Tibial nerve (tissue), 4 donors: Measurements from ENCODE around the gene TEKT1. TPM values are rescaled to one million over a fixed set of nuclear protein-coding genes. Genes with fewer than 3 reads are reported as not detected.
"Not testable (repeated sequence)": the region's sequence is repeated elsewhere in the genome, so short reads cannot be mapped to it uniquely, and the experiment has no call there.

Experiments
- DNase-seq, 2 donors: peaks; one replicate each; pipeline ENCODE4 v3.0.0-alpha.2; 2019; ENCODE audit warnings: low spot score in 2 of 2
- H3K27ac ChIP-seq, 4 donors: fragments of 200-600 bp; sonication (generic) in 3 of 4; one replicate each; pipeline ENCODE4 v1.5.1; 2017 to 2019; ENCODE audit warnings: mild to moderate bottlenecking in 1 of 4
- H3K27me3 ChIP-seq, 2 donors: fragments of 200-600 bp; sonication (generic) in 1 of 2; one replicate each; pipeline versions ENCODE4 v1.5.1 to v1.6.0; 2017 to 2019
- H3K36me3 ChIP-seq, 3 donors: fragments of 200-600 bp; sonication (generic); one replicate each; pipeline ENCODE4 v1.5.1; 2018 to 2019
- H3K4me1 ChIP-seq, 4 donors: fragments of 200-600 bp; sonication (generic) in 3 of 4; one replicate each; pipeline ENCODE4 v1.5.1; 2017 to 2019
- H3K4me3 ChIP-seq, 4 donors: fragments of 200-600 bp; sonication (generic) in 3 of 4; one replicate each; pipeline ENCODE4 v1.5.1; 2017 to 2019; ENCODE audit warnings: mild to moderate bottlenecking in 1 of 4, moderate library complexity in 1 of 4
- H3K9me3 ChIP-seq, 4 donors: fragments of 200-600 bp; sonication (generic) in 3 of 4; one replicate each; pipeline ENCODE4 v1.5.1; 2017 to 2019
- CTCF ChIP-seq, 5 experiments: fragments of 200-600 bp in 3 of 5; fragments of 450-650 bp in 2 of 5; sonication (generic) in 3 of 5; IDR thresholded peaks; one replicate each; pipeline ENCODE4 v1.5.1; 2016 to 2019; ENCODE audit warnings: antibody characterized with exemption in 5 of 5, mild to moderate bottlenecking in 3 of 5, moderate library complexity in 2 of 5
- EP300 ChIP-seq, 2 donors: sonication (generic); formaldehyde crosslinking; IDR thresholded peaks; one replicate each; pipeline ENCODE4 v1.6.1; 2017; ENCODE audit warnings: antibody characterized with exemption in 2 of 2, mild to moderate bottlenecking in 1 of 2
- POLR2A ChIP-seq, 2 donors: fragments of 450-650 bp; IDR thresholded peaks; one replicate each; pipeline ENCODE4 v1.6.1; 2017; ENCODE audit warnings: antibody characterized with exemption in 2 of 2, mild to moderate bottlenecking in 2 of 2, moderate library complexity in 2 of 2
- WGBS, 2 donors: methylation state at CpG; one replicate each; pipeline ENCODE4 v1.1.5; 2018; 5-methylcytosine and 5-hydroxymethylcytosine counted together
- total RNA-seq, 4 donors: library from RNA; depleted of rRNA; stranded (reverse); fragments of >200 nt; gene quantifications; one replicate each; pipeline ENCODE4 v1.1.0, GENCODE V29; 2016

The TEKT1 gene
- total RNA-seq, 4 donors from 2014 or later, result not detected

DNA sequence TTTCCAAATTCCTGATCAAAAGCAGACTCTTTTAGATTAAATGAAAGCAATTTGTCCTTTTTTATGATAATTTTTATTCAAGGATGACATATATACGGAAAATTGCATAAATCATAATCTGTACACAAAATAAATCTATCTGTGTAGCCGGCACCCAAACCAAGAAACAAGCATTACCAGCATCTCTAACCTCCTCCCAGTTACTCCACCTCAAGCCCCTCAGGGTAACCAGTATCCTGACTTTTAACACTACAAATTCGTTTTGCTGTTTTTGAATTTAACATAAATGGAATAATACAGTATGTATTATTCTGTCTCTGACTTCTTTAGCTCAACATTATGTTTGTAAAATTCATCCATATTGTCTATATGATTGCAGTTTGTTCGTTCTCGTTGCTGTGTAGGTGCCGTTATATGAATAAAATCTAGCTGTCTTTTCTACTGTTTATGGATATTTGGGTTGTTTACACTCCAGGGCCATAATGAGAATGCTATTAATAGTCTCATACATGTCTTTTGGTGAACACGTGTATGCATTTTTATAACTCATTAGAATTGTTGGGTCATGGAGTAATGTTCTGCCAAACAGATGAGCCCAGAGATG, 1.0 kb downstream of the TEKT1 start:
- Histone ChIP-seq H3K4me1 (no peaks in the 10 kb centered on the region), H3K27ac (no peak overlapping the region), H3K36me3 (no peaks in the 10 kb centered on the region), H3K27me3 (peaks cover 0 to 48% of the 10 kb centered on the region in 2 donors), H3K9me3 (no peaks in the 10 kb centered on the region), H3K4me3 (no peak overlapping the region)
- DNase-seq, result no peak
- TF ChIP-seq CTCF (IDR thresholded peaks at IDR 0.05) (no peak), EP300 (IDR thresholded peaks at IDR 0.05) (no peak), POLR2A (IDR thresholded peaks at IDR 0.05) (no peak)
- WGBS, 2 donors, result 67 to 69% methylated on average over 7 of the region's 7 CpGs

- no peak for DNase-seq
- TF ChIP-seq EP300 (IDR thresholded peaks at IDR 0.05) (no peak), CTCF (IDR thresholded peaks at IDR 0.05) (no peak), POLR2A (IDR thresholded peaks at IDR 0.05) (no peak)
- H3K27me3 ChIP-seq, result peaks cover 0 to 4% of the 10 kb centered on the region in 2 donors
- H3K4me3 ChIP-seq, result no peak overlapping the region
- H3K36me3 ChIP-seq, result no peaks in the 10 kb centered on the region
- H3K4me1 ChIP-seq, result no peaks in the 10 kb centered on the region
- H3K9me3 ChIP-seq, result peaks cover 0 to 11% (median 0%) of the 10 kb centered on the region in 4 donors
- H3K27ac ChIP-seq, result no peak overlapping the region
Observed at GRCh38 chr17:6823011-6823442, 8.5 kb downstream of the TEKT1 start.

GRCh38 chr17:6818938-6819337, 12.6 kb downstream of the TEKT1 start:
- H3K36me3 ChIP-seq, result no peaks in the 10 kb centered on the region
- H3K4me1 ChIP-seq, result no peaks in the 10 kb centered on the region
- TF ChIP-seq CTCF (IDR thresholded peaks at IDR 0.05) (no peak), EP300 (IDR thresholded peaks at IDR 0.05) (no peak), POLR2A (IDR thresholded peaks at IDR 0.05) (no peak)
- H3K9me3 ChIP-seq, result peaks cover 0 to 14% (median 0%) of the 10 kb centered on the region in 4 donors
- no peaks in the 10 kb centered on the region for H3K27me3 ChIP-seq
- no peak overlapping the region for H3K4me3 ChIP-seq
- H3K27ac ChIP-seq, result no peak overlapping the region
- WGBS, 2 donors, result 90 to 94% methylated on average over 3 of the region's 3 CpGs
- DNase-seq, result no peak

GRCh38 chr17:6816368-6816767, 15.2 kb downstream of the TEKT1 start:
- not testable (repeated sequence) for H3K4me3 ChIP-seq, H3K27me3 ChIP-seq, H3K27ac ChIP-seq, H3K4me1 ChIP-seq, DNase-seq, H3K36me3 ChIP-seq
- 80 to 84% methylated on average over 3 of the region's 3 CpGs for WGBS, 2 donors
- peaks cover 0 to 16% (median 0%) of the 10 kb centered on the region in 4 donors for H3K9me3 ChIP-seq

DNA sequence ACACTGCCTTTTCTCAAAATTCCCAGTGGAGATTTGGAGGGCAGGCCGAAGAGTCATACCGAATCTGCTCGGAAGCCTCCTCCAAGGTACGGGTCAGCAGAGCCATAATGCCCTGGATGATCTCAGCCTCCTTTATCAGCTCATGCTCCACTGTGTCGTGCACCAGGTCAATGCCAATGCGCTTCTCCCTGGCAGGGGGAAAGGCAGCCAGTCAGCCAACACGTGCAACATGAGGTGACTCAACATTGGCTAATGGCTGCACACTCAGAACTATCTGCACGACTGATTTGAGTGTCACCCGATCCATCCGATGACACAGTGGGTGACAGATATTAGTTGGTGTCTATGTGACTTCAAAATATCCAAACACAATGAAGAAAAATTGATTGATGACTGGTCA, 15.8 kb downstream of the TEKT1 start:
- H3K4me3 ChIP-seq, result no peak overlapping the region
- no peak for TF ChIP-seq EP300 (IDR thresholded peaks at IDR 0.05)
- no peak for TF ChIP-seq POLR2A (IDR thresholded peaks at IDR 0.05)
- no peak for TF ChIP-seq CTCF (IDR thresholded peaks at IDR 0.05)
- peaks cover 0 to 15% (median 0%) of the 10 kb centered on the region in 4 donors for H3K9me3 ChIP-seq
- no peak overlapping the region for H3K27ac ChIP-seq
- no peak for DNase-seq
- H3K36me3 ChIP-seq, result no peaks in the 10 kb centered on the region
- WGBS, 2 donors, result 85 to 88% methylated on average over 10 of the region's 10 CpGs
- H3K27me3 ChIP-seq, result no peaks in the 10 kb centered on the region
- H3K4me1 ChIP-seq, result no peaks in the 10 kb centered on the region

GRCh38 chr17:6812295-6812694, 19.2 kb downstream of the TEKT1 start:
- no peaks in the 10 kb centered on the region for H3K36me3 ChIP-seq
- H3K4me3 ChIP-seq, result no peak overlapping the region
- DNase-seq, result no peak
- TF ChIP-seq CTCF (IDR thresholded peaks at IDR 0.05) (no peak), POLR2A (IDR thresholded peaks at IDR 0.05) (no peak), EP300 (IDR thresholded peaks at IDR 0.05) (no peak)
- H3K27me3 ChIP-seq, result no peaks in the 10 kb centered on the region
- no peaks in the 10 kb centered on the region for H3K4me1 ChIP-seq
- H3K27ac ChIP-seq, result no peak overlapping the region
- WGBS, 2 donors, result 66 to 70% methylated on average over 9 of the region's 9 CpGs
- H3K9me3 ChIP-seq, result peaks cover 0 to 24% (median 0%) of the 10 kb centered on the region in 4 donors
